ENCODE data around the gene CAV2. TPM values are rescaled to one million over a fixed set of nuclear protein-coding genes. Genes with fewer than 3 reads are reported as not detected.

The CAV2 gene
- total and polyA plus RNA-seq, 2 of the 13 experiments (the other 11 are each of a cell fraction or from before 2014, with no cell fraction given): 0.09 to 0.18 TPM

DNA sequence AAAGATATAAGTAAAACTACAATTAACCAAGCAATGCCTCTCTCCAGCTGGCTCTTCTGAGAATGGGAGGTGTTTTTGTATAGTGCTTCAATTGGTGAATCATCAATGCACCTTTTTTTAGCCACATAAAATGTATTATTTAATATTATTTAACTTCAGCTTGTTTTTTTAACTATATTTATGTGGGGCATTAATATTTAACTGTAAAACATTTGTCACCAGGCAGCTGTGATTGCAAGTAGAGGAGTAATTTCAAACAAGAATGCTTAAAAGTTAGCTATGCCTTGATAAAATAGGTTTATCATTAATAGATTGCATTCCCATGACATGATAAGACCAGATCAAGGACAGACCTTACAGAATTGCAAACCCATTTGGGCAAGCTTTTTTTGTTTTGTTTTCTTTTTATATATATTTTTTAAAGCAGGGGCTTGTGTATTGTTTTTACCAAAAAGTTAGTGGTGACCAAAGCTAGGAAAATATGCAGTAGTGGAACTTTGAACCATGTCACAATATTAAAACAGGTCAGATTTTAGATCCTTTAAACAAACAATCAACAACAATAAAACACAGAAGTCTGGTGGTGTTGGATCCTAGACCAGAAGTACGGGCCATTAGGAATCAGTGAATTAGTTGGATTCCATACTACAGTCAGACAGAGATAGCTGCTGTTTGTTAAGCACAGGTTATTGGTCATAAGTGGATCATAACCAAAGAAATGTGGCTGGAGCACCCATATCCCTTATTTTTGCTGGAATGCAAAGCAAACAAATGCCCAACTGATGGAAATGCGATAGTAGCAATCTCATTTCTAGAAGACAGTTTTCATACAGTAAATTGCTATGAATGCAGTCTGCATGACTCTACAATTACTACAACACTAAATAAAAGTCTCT, 2.9 kb downstream of the CAV2 start:
- H3K4me2 ChIP-seq (ENCODE audit: low read depth, low read length): no peak overlapping the region
- no peak for FAIRE-seq
- intact Hi-C loops (cut with micrococcal nuclease; ENCODE audit: unreplicated experiment): no loop called here
- no peak for TF ChIP-seq ZEB1 (IDR thresholded peaks at IDR 0.05; ENCODE audit: insufficient replicate concordance, low read depth)
- TF ChIP-seq, protein P1, sequence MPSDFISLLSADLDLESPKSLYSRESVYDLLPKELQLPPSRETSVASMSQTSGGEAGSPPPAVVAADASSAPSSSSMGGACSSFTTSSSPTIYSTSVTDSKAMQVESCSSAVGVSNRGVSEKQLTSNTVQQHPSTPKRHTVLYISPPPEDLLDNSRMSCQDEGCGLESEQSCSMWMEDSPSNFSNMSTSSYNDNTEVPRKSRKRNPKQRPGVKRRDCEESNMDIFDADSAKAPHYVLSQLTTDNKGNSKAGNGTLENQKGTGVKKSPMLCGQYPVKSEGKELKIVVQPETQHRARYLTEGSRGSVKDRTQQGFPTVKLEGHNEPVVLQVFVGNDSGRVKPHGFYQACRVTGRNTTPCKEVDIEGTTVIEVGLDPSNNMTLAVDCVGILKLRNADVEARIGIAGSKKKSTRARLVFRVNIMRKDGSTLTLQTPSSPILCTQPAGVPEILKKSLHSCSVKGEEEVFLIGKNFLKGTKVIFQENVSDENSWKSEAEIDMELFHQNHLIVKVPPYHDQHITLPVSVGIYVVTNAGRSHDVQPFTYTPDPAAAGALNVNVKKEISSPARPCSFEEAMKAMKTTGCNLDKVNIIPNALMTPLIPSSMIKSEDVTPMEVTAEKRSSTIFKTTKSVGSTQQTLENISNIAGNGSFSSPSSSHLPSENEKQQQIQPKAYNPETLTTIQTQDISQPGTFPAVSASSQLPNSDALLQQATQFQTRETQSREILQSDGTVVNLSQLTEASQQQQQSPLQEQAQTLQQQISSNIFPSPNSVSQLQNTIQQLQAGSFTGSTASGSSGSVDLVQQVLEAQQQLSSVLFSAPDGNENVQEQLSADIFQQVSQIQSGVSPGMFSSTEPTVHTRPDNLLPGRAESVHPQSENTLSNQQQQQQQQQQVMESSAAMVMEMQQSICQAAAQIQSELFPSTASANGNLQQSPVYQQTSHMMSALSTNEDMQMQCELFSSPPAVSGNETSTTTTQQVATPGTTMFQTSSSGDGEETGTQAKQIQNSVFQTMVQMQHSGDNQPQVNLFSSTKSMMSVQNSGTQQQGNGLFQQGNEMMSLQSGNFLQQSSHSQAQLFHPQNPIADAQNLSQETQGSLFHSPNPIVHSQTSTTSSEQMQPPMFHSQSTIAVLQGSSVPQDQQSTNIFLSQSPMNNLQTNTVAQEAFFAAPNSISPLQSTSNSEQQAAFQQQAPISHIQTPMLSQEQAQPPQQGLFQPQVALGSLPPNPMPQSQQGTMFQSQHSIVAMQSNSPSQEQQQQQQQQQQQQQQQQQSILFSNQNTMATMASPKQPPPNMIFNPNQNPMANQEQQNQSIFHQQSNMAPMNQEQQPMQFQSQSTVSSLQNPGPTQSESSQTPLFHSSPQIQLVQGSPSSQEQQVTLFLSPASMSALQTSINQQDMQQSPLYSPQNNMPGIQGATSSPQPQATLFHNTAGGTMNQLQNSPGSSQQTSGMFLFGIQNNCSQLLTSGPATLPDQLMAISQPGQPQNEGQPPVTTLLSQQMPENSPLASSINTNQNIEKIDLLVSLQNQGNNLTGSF (CRISPR knock-in tag; IDR thresholded peaks at IDR 0.05): no peak
- TF ChIP-seq MTF2 (CRISPR knock-in tag; IDR thresholded peaks at IDR 0.05; ENCODE audit: borderline replicate concordance): no peak
- TF ChIP-seq, protein P2, sequence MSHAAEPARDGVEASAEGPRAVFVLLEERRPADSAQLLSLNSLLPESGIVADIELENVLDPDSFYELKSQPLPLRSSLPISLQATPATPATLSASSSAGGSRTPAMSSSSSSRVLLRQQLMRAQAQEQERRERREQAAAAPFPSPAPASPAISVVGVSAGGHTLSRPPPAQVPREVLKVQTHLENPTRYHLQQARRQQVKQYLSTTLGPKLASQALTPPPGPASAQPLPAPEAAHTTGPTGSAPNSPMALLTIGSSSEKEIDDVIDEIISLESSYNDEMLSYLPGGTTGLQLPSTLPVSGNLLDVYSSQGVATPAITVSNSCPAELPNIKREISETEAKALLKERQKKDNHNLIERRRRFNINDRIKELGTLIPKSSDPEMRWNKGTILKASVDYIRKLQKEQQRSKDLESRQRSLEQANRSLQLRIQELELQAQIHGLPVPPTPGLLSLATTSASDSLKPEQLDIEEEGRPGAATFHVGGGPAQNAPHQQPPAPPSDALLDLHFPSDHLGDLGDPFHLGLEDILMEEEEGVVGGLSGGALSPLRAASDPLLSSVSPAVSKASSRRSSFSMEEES (CRISPR knock-in tag; IDR thresholded peaks at IDR 0.05): no peak
- TF ChIP-seq ZNF556 (CRISPR knock-in tag; IDR thresholded peaks at IDR 0.05; ENCODE audit: borderline replicate concordance): no peak
- TF ChIP-seq TBX2 (CRISPR knock-in tag; IDR thresholded peaks at IDR 0.05; ENCODE audit: borderline replicate concordance): no peak
- TF ChIP-seq, protein P3, sequence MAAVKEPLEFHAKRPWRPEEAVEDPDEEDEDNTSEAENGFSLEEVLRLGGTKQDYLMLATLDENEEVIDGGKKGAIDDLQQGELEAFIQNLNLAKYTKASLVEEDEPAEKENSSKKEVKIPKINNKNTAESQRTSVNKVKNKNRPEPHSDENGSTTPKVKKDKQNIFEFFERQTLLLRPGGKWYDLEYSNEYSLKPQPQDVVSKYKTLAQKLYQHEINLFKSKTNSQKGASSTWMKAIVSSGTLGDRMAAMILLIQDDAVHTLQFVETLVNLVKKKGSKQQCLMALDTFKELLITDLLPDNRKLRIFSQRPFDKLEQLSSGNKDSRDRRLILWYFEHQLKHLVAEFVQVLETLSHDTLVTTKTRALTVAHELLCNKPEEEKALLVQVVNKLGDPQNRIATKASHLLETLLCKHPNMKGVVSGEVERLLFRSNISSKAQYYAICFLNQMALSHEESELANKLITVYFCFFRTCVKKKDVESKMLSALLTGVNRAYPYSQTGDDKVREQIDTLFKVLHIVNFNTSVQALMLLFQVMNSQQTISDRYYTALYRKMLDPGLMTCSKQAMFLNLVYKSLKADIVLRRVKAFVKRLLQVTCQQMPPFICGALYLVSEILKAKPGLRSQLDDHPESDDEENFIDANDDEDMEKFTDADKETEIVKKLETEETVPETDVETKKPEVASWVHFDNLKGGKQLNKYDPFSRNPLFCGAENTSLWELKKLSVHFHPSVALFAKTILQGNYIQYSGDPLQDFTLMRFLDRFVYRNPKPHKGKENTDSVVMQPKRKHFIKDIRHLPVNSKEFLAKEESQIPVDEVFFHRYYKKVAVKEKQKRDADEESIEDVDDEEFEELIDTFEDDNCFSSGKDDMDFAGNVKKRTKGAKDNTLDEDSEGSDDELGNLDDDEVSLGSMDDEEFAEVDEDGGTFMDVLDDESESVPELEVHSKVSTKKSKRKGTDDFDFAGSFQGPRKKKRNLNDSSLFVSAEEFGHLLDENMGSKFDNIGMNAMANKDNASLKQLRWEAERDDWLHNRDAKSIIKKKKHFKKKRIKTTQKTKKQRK (IDR thresholded peaks at IDR 0.05; ENCODE audit: low read length): no peak
- no peak for TF ChIP-seq ZMYM4 (CRISPR knock-in tag; IDR thresholded peaks at IDR 0.05)
- no peak for TF ChIP-seq PCBP1 (IDR thresholded peaks at IDR 0.05; ENCODE audit: borderline replicate concordance, low read depth, low read length)
- no peak for TF ChIP-seq PAF1 (CRISPR knock-in tag; IDR thresholded peaks at IDR 0.05)
- TF ChIP-seq SMAD3 (CRISPR knock-in tag; IDR thresholded peaks at IDR 0.05): no peak

More for the DNA sequence above, 2.9 kb downstream of the CAV2 start:
- no peak overlapping the region for H3K9ac ChIP-seq (ENCODE audit: insufficient read depth, low read depth, low read length)
- ATAC-seq (no peak), DNase-seq (ENCODE audit: low spot score) (no peak)
- no peaks in the 10 kb centered on the region for H3K36me3 ChIP-seq (replicated peaks in 1 of 2; ENCODE audit: control insufficient read depth in 1 of 2, insufficient read depth in 2 of 2, low read length in 2 of 2)
- POLR2A ChIA-PET: no interaction called here
- no peaks in the 10 kb centered on the region for H3K79me2 ChIP-seq (ENCODE audit: insufficient read depth, low read length)
- BruUV-seq (replicated peaks): no TSS peak
- no peak overlapping the region for H3K27ac ChIP-seq (ENCODE audit: extremely low read length, insufficient read depth, low read length)
- 56% methylated on average over 2 of the region's 2 CpGs for WGBS (ENCODE audit: low lambda C conversion rate)
- no peaks in the 10 kb centered on the region for H3K9me3 ChIP-seq (ENCODE audit: low read length)
- no peak overlapping the region for H2AFZ ChIP-seq (ENCODE audit: low read length)
- CTCF ChIA-PET (ENCODE audit: low intra/inter-chr PET ratio, low total read pairs): no interaction called here
- H4K20me1 ChIP-seq (ENCODE audit: insufficient read depth, low read length): no peaks in the 10 kb centered on the region
- peaks cover 10% of the 10 kb centered on the region; the same call in 1 of the 2 replicates for H3K4me1 ChIP-seq (ENCODE audit: insufficient read depth, low read length)
- in situ Hi-C loops (cut with HindIII; ENCODE audit: extremely low pct_ligation_motif_present, low pct_unique_long_range_greater_than_20kb): no loop called here
- no peak overlapping the region for H3K4me3 ChIP-seq (replicated peaks in 1 of 3; ENCODE audit: insufficient read depth in 1 of 3, low read depth in 2 of 3, low read length in 3 of 3)
- H3K27me3 ChIP-seq (ENCODE audit: control insufficient read depth in 1 of 2, insufficient read depth in 2 of 2, low read length in 2 of 2): peaks cover 2 to 23% of the 10 kb centered on the region in 2 experiments; a peak in 4 of 5 replicates

Data from HepG2 (cell line).